NCI-H774 (cell line): Measurements from ENCODE around the gene LRP8.

Source experiments
- DNase-seq: peaks from one replicate; lab custom pipeline; 2025; lab: John Stamatoyannopoulos, UW

The LRP8 gene

DNA sequence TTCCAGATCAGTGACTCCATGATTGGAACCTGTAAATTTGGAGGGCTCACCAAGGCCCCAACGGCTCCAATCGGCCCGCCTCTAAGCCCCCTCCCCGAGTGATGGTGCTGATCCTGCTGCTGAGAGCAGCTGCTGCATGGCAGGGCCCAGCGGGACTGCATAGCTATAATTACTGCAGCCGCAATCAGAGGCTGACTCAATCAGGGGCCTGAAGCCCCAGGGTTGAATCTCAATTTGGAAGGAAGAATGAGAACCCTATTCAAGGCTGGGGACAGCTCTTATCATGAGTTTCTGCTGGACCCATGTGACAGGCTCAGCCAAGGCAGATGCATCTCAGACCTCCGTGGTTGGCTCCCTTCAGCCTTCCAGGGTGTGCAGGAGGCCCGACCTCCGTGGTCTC is 46.7 kb downstream of the LRP8 start:
- DNase-seq = no peak

DNA sequence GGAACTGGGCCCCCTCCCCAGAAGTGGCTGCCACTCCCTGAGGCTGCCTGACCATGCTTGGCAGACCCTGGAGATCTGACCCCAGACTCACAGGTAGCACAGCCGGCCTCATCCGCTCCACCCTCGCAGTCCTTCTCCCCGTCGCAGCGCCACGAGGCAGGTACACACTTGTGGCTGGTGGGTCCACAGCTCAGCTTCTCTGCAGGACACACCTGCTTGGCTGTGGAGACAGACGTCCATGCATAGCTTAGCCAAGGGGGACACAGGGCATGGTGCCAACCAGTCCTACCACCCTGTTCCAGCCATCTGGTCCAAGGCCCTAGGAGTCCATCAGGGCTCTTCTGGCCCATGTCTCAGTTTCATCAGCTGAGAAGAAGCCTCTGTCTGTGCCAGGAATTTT is 47.4 kb downstream of the LRP8 start:
- no peak for DNase-seq

DNA sequence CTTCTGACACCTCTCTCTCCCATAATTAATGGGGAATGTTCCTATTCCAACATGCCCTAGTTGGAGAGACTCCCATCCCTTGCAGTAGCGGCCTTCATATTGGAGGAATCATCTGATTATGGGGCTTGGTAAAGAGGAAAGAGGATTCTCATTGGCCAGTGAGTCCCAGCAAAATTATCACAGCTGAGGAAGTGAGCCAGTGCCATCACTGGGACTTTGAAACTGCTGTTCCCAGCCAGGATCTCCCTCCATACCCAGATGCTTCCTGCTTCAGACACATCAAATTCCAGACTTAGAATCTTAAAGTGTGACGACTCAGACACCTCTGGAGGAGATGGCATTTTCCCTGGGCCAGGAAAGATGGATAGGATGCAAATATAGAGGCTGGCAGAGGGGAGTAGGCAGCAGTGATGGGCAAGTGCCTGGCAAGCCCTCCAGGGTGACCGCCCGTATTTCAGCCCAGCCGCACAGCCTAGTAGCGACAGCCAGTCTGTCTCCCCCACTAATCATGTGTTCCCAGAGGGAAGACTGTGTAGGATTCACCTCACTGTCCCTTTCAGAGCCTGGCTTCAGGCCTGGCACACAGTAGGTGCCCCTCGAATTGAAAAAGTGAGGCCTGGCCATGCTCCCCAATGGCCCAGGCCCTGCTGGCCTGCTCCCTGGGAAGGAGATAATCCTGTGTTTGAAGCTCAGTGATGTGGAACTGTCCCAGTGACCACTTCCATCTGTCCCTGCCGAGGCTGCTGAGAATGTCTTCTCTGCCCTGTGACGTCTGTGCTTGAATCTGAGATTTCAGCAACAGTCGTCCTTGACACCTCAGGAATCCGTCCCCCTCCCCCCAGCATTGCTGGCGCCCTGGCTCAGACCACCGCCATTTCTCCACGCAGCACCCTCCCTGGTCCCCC is 48.3 kb downstream of the LRP8 start:
- DNase-seq = no peak

DNA sequence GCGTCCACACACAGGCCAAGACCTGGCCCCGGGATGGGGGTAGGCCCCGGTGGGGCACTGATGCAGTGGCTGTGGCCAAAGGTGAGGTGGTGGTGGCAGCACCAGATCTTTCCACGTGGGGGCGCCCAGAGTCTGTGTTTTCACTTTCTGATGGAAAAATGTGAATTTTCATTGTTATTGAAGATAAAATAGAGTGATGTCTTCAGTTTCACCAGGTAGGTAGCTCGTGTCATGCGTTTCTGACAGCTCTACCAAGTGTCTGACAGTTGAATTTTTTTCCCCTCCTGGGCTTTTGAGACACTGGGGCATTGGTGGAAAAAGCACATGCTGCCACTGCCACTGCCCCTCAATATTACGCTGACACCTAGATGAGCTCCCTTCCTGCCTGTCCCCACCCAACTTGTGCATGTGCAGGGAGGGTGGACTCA is 49.6 kb downstream of the LRP8 start:
- DNase-seq = no peak

DNA sequence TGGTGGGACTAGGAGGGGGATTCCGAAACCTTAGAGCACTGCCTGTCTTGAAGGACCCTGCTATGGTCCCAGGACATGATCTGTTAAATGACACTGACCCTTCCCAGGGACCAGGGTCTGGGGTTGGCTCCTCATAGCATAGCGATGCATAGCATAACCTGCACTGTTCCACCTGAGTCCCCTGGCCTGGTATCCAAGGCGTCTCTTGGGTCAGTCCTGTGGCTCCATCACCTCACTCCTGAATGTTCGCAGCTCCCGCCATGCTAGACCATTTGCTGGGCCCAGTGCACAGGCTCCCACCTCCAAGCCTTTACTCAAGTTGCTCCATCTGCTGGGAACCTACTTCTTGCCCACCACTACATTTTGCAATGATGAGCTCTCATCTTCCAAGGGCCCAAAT is 50.5 kb downstream of the LRP8 start:
- DNase-seq = no peak

DNA sequence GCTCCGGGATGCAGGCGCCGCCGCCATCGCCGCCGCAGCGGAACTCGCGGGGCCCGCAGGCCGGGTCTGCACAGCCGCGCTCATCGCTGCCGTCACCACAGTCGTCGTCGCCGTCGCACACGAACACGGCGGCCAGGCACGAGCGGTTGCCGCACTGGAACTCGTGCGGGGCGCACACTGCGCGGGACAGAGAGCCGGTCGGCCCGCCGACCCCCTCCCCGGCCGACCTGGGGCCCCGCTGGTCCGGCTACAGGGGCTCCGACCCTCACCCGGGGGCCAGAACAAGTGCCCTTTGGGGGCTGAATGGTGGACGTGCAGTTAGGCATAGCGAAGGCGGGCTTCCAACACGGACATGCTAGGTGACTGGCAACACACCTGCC is 51.0 kb downstream of the LRP8 start:
- no peak for DNase-seq

DNA sequence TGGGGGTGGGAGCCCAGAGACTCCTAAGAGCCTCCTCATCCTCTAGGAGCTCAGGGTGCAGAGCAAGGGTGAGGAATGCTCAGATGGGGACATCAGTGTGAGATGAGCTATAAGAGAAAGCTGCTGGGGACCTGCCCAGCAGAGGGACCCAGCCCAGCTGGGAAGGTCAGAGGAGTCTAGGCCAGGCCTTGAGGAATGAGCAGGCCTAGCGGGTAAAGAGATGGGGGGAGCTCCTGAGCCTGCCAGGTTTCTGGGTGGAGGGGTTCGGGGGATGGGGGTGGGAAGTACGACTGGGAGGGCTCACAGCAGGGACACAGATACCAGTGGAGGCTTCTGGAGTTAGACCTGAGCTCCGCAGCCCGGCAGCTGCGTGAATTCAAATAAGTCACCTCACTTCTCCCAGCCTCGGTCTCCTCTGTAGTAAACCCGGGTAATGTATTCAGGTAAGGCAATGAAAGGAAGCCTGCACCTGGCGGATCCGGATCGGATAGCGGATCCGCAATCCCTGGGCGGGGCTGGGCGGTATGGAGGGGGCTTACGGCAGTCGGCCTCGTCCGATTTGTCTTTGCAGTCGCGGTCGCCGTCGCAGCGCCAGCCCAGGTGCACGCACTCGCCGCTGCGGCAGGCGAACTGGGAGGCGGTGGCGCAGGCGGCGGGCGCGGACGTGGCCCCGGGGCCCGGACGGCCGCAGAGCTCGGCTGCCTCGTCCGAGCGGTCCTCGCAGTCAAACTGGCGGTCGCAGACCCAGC is 51.5 kb downstream of the LRP8 start:
- DNase-seq = no peak

DNA sequence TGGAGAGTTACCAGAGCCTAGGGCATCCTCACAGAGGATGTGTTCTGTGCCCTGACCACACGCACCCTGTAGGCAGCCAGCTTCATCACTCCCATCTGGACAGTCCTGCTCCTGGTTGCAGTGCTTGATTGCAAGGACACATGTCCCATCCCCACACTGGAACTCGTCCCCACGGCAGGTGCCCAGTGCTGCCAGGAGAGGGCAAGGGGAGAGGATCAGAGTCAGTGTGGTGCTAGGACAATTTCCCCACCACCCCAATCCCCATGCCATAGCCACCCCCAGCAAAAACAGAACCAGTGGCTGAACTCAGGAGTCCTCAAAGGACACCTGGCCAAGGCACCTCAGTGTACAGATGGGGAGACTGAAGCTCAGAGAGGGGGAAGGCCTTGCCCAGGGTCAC is 52.3 kb downstream of the LRP8 start:
- no peak for DNase-seq

DNA sequence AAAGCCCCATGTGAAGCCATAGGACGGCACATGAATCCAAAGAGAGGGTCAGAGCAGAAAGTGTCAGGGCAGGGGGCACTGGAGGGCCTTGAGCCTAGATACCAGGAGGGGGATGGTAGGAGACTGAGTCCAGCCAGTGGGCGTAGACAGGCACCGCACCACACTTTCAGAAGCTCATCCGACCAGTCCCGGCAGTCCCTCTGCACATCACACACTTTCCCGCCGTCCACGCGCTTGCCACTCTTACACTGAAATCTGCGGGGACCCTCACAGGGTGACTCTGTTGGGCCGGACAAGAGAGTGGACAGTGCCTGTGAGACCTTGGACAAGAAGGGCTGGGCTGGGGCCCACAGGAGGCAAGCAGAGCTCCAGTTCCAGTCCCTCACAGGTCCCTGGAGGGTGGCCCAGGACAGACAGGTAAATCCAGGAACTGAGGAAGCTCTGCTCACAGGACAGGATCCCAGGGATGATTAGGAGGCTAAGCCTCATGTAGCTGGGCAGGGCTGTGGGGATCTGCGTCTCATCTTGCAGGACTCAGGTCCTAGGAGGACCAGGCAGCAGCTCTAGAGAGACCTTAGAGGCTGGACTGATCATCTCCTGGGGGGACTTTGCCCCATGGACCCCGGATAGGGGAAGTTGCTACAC is 53.2 kb downstream of the LRP8 start:
- DNase-seq = no peak

DNA sequence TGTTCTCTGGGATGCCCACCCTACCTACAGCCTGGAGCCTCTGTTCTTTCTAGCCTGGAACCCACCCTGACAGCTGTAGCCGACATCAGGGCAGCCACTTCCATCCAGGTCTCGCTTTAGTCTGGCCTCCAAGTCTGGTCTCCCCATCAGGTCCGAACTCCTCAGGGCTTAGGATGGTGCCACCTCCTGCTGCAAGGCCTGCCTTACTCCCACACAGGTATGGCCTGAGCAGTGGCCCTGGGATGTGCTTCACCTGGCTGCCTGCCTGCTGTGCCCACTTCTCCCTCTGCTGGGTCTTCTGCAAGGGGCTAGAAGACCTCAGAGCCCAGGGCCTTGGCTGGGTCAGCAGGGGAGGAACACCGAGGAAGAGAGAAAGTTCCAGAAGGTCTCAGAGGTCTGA is 53.8 kb downstream of the LRP8 start:
- DNase-seq = no peak

DNA sequence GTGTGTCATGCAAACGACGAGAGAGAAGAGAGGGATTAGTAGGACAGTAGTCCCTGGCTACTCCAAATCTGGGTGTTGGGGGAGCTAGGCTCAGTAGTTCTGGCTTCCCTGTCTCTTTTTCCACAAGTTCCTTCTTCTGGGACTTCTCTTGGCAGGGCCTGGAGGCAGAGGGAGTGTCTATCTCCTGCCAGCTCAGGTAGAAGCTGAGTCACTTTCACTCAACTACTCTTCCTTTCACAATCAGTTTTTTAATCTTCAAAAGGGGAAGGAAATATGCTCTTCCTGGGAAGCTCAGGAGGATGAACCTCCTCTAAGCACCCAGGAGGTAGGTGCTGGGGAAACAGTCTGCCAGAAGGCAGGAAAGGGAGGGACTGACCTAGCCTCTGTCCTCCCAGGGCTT is 54.3 kb downstream of the LRP8 start:
- DNase-seq = no peak

DNA sequence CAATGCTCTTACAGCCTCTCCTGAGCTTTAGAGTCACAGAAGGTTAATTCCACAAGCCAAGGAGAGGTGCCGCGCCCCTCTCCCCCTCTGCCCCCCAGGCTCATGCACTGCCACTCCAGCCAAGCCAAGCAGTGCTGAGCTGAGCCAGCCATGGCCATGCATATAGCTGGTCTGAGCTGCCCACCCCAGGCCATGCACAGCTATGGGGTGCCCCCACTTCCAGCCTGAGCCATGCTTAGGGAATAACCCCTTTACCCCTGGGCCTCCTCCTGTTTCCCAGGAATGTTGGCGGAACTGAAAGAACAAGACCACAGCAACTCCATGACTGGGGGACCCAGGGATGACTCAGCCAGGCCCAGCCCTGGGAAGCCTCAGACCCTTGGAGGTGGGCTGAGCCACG is 55.5 kb downstream of the LRP8 start:
- DNase-seq = no peak

DNA sequence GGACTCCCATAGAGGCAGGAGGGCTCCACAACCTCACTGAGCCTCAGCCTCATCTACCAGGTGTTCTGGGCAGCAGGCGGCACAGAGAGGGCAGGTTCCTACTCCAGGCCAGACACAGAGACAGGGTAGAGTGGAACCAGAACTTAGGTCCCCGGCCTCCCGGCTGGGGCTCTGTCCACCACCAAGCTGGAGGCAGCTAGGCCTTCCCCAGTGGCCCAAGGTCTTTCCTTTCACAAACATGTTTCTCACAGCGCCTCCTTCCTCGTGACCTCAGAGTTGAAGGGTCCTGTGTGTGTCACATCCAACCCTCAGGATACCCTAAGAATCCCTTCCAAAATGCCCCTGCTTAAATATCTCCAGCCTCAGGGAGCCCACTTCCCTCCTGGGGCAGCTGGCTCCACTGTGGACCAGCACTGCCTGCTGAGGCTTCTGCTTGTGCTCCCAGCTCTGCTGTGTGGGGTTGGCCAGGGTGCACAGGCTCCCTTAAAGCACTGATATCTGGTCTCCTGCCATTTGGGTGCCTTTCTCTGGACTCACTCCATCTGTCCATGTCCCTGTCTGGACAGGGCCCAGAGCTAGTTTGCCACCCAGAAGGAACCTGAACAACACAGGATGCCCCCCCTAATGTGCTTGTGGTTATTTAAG is 56.3 kb downstream of the LRP8 start:
- DNase-seq = no peak

DNA sequence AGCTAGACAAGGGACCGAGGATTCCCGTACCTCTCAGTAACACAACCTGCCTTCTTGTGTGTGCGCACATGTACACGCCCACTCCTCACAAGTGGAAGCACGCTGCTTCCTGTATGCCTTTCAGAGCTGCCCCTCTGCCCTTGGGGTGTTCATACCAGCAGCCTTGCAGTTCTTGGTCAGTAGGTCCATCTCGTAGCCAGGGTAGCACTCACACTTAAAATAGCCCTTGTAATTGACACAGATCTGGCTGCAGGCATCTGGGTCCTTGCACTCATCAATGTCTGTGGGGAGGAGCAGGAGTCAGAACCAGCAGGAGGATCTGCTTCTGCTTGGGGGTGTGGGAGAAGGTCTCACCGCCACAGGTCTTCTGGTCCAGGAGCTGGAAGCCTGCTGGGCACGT is 57.0 kb downstream of the LRP8 start:
- no peak for DNase-seq

DNA sequence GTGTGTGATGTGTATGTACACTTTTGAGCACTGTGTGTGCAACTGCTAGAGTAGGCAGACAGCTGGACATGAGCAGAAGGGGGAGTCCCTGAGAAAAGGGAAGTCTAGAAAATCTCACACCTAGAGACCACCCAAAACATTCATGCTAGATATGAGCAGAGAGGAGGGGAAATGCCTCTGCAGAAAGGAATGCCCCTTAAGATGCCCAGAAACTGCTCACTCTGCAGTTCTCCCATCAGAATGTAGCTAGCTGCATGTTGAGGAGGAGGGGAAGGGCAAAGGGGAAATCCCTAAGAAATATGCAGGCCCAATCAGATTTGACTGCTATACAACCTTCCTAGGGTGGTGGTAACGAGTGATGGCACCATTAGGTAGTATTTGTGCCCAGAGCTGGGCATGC is 57.8 kb downstream of the LRP8 start:
- no peak for DNase-seq

DNA sequence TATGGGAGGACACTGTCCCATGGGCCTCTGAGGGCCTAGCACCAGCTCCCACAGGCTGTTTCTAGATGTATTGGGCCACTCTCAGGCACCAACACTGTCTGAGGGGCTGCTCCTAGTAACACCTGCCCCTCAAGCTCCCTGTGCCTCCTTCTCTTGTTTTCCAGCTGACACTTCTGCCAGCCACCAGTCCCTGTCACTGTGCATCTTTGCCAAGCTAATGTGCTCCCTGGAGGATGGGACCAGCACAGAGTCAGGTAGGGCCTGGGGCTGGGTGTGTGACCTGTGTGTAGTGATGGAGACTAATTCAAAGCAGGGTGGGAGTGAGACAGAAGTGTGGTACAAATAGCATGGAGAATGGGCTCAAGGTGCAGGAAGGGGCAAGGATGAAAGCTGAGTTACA is 60.1 kb downstream of the LRP8 start:
- DNase-seq = no peak

DNA sequence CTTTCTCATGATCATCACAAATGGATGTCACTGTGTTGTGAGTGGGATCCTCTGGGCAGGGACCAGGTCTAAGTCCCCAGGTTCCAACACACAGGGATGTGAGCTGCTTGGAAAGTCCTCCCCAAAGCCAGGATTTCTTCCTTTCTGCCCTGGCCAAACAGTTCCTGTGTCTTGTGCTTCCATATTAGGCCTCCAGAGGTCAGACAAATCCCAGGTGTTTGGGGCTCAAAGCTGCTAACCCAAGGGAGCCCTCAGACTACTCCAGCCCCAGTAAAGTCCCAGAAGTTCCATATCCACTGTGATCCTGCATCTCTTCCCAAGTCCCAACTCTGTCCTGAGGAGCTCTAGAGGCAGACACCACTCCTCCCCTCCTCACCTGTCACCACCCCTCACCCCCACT is 61.8 kb downstream of the LRP8 start:
- no peak for DNase-seq

DNA sequence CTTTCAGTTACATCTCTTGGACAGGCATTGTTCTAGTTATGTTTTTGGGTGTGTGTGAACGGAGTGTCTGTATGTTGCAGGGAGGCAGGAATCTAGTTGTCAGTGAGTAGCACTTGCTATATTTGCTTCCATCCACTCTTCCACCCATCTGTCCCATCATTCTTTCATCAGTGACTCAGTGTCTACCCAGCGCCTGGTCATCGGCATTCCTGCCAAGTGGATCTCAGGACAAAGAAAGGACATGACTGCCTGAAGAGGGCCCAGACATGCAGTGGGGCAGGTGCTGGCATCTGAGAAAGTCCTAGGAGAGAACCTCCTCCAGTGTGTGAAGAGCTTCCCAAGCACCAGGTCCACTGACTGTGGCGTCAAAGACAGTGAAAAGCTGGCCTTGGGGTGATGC is 62.3 kb downstream of the LRP8 start:
- no peak for DNase-seq

DNA sequence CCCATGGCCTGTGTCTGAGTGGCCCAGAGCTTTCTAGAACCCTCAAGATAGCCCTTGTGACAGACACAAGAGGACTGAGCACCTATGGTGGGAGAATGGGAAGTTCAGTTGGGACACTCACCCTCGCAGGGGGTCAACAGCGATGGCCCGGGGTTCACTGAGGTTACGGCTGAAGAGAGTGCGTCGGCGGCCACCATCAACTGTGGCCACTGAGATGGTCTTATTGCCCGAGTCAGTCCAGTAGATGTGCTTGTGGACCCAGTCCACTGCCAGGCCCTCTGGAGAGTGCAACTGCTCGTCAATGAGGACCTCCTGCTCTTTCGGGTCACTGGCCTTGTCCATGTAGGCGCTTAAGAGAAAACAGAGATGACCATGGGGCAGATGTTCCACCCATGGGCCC is 63.8 kb downstream of the LRP8 start:
- no peak for DNase-seq

DNA sequence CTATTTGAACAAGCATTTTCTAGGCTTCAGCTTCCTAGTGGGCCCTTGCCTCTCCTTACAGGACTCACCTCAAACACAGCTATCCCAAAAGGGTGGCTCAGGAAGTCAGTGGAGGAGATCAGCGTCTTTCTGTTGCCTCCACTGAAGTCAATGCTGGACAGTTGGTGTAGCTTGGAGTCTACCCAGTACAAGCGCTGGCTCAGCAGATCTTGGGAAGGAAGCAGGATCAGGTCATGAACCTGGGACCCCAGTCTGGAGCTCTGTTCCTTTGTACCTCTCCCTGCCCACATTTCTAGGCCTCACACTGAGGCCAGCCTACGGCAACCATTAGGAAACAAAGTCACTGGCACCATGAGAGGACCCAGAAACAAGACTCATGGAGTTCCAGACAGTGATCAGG is 65.9 kb downstream of the LRP8 start:
- DNase-seq = no peak

DNA sequence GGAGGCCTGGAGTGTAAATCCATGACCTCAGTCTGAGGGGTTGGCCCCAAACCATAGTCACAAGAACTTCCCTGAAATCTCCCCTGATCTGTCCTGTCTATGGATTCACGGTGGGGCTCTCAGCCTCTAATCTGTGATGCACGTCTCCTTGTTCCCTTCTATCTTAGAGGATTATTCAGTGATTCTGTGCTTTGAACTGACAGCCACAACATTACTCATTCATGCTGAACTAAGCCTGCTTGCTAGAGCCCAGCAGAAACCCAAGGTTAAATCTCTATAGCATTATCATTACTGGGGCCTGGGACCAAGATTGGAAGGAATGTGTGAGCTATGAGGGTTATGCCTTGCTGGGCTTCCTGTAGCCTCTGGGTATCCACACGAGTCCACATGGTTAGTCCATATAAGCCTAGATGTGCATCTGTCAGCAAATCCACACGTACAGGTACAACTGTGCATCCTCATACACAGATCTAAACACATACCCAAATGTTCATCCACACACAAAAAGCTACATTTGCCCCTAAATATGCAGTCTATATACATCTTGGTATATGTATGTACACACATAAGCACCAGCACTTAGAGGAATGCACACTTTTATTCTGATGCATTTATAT is 67.1 kb downstream of the LRP8 start:
- DNase-seq = no peak

DNA sequence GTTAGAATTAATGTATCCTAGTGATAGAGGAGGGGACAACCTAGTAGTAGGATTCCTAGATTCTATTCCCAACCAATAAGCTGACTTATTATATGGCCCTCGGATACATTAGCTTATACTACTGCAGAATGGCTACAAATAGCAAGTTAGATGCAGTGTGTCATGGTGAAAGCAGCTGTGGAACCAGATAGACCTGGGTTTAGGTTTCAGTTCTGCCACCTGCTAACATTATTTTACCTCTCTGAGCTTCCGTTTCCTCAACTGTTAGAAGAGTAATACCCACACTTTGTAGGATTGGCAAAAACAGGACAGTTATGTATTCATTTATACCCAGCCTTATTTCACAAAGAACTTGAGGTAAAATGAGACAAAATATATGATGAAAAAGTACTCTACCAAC is 67.9 kb downstream of the LRP8 start:
- no peak for DNase-seq
